Inflammatory macrophage treated with lipopolysaccharide for 4 hours (primary cell): ENCODE measurements around the gene VAV2.
"Not testable (repeated sequence)": the region's sequence is repeated elsewhere in the genome, so short reads cannot be mapped to it uniquely, and the experiment has no call there.

Experiments used
- DNase-seq: peaks from one replicate; pipeline ENCODE4 v3.0.0-alpha.2; 2020

The VAV2 gene

DNA sequence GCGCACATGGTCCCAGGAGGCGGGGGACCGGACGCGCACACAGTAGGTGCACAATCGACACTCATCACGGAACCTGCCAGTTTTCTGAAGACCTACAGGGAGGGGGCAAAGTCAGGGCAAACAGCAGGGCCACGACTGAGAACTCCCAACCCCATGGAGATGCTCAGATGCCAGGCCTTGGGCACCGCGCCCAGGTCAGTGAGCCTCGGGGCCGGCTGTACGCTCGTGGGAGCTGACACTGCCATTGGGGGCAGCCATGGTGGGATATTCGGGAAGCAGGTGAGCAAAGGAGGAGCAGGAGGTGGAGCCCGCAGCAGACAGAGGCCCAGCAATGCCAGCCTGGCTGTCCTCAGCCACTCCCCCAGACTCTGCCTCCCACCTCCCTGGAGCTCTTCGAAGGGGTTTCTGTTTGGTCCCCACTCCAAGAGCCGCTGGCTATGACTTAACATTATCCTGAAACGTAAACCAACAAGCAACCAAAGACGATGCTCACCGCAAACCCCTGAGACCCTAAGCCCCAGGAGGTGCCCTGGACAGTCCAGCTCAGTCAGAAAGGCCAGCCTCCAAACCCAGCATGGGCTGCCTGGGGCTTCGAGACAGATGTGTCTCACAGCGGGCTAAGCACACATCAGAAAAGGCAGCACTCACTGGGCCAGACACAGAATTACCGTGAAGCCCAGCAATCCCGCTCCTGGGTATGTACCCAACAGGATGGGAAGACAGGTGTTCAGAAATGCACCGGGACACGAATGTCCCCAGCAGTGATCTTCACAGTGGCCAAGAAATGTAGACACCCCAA, 78.4 kb downstream of the VAV2 start:
- DNase-seq = no peak

DNA sequence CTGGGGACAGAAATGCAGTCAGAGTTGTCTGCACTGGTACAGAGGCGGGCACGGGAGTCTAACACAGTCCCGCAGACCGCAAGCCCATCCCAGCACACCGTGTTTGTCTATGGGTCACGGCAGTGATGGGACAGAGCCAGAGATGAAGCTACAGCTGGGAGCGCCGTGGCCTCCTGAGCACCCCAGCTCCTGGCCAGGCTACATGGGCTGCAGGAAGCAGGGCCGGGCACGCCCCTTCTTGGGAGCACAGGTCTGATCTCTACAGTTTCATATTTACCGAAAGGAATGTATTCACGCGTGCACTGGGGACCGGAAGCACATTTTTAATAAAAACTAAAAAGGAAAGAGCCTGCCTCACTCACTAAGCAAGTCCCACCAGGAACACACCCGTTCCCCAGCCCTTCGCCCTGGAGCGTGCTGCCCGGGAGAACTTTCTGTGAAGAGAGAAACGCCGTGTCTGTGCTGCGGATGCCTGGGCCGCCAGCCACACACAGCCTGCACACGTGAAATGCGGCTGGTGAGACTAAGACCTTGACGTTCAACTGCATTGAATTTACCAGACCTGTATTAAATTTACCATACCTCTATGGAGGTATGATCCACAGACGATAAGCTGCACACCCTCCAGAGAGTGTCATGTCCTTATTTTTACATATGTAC, 81.1 kb downstream of the VAV2 start:
- no peak for DNase-seq

DNA sequence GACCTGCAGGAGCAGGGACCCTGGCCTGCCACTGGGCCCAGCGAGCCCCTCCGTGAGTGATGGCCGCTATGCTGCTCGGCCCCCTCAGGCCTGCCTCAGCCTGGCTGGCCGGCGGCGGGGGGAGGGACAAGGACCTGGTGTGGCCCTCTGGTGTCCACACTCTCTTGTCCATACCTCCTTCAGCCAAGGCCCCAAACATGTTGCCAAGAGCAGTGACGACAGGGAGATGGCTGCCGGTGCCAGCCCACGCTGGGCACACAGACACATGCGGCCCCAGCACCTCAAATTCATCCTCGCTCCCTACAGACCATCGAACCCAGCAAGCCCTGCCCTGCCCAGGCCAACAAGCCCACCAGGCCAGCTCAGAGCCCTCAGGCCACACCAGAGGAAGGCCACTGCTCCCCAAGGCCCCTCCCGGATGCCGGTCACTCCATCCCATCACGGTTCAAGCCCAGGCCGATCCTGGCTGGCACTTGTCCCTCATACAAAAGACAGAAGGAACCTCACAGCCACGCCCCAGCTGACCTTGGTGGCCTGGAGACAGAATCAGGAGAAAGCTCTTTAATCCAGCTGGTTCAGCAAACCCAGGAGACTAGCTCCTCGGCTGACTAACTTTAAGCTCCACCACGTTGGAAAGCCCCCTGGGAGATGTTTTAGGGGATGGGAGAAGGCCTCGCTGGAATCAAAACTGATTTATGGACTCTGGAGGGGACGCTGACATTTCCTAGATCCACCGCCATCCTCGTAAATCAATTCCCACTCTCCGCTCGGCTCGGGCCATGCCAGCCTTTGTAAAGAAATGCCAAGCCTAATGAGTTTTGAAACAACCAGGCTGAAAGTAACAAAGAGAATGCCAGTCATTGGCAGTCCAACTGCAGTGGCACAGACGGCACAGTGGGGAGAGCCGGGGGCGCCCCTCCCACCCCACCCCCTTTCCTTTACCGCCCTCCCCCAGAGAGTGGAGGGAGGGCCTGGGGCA, 84.9 kb downstream of the VAV2 start:
- no peak for DNase-seq

GRCh38 chr9:133906218-133906617, 85.9 kb downstream of the VAV2 start:
- no peak for DNase-seq

DNA sequence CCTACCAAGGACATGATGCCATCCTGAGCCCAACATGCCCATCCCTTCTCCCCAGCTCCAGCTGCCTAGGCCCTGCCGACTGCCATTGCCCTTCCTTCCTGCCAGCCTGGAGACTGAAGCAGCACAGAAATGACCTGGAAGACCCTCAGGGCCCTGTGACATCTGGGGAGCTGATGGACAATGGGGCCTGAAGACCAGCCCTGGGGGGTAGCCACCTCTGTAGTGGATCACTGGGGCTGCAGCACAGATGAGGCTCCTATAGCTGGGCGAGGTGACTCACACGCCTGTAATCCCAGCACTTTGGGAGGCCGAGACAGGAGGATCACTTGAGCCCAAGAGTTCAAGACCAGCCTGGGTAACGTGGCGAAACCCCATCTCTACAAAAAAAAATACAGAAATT, 86.6 kb downstream of the VAV2 start:
- DNase-seq = no peak

GRCh38 chr9:133904346-133905090, 87.6 kb downstream of the VAV2 start:
- no peak for DNase-seq

GRCh38 chr9:133901184-133901835, 90.8 kb downstream of the VAV2 start:
- no peak for DNase-seq

- DNase-seq = no peak
Measured at GRCh38 chr9:133897675-133898074, 94.4 kb downstream of the VAV2 start.

GRCh38 chr9:133896007-133896406, 96.1 kb downstream of the VAV2 start:
- not testable (repeated sequence) for DNase-seq

DNA sequence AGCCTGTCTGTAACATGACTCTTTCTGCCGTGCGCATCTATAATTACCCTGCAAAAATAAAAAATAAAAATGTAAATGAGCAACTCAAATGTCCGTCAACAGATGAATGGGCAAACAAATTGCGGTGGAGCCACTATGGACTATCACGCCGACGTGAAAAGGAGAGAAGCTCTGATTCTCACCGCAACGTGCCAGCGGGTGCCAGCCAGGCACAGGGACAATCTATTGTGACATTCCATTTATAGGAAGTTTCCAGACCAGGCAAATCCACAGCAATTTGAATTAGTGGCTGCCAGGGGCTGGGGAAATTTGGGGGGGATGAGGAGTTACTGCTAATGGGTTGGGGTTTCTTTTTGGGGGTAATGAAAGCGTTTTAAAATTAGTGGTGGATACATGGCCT, 96.8 kb downstream of the VAV2 start:
- DNase-seq = no peak

DNA sequence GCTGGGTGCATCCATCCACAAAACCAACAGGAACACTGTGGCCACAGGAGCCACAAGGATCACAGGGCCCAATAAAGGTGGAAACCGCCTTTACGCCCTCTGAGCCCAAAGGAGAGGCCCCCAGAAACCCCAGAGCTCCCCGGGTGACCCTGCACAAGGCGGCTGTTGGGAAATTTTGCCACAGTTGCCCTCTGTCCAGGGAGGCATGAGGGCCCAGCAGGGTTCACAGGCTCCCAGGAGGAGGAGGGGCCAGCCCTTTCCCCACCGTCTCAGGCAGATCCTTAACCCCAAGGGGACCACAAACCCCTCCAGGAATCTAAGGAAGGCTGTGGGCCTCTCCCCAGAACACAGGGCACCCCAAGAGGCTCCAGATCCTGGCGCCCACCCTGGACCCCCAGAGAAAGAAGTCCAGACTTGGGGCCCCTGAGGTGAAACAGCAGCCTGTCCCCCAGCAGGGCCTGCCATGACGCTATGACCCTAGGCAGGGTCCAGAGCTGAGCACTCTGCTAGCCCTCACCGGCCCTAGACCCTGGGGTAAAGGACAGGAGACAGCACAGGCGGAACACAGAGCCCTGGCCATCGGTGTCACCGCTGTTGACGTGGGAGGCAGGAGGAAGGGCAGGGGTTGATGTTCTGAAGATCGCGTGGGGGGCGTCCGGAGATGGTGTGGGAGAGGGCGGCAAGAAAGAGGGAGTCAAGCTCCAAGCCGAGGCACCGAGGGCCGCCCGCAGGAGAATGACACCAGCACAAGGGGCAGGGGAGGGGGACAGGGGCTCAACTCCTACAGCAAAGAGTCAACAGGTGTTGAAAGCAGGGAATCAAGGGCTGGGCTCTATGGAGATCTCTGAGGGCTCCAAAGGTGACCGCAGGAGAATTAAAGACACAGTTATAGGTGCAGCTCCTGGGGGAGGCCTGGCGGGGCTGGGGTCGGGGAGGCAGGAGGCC, 97.5 kb downstream of the VAV2 start:
- DNase-seq = no peak

GRCh38 chr9:133893191-133893994, 98.7 kb downstream of the VAV2 start:
- no peak for DNase-seq

DNA sequence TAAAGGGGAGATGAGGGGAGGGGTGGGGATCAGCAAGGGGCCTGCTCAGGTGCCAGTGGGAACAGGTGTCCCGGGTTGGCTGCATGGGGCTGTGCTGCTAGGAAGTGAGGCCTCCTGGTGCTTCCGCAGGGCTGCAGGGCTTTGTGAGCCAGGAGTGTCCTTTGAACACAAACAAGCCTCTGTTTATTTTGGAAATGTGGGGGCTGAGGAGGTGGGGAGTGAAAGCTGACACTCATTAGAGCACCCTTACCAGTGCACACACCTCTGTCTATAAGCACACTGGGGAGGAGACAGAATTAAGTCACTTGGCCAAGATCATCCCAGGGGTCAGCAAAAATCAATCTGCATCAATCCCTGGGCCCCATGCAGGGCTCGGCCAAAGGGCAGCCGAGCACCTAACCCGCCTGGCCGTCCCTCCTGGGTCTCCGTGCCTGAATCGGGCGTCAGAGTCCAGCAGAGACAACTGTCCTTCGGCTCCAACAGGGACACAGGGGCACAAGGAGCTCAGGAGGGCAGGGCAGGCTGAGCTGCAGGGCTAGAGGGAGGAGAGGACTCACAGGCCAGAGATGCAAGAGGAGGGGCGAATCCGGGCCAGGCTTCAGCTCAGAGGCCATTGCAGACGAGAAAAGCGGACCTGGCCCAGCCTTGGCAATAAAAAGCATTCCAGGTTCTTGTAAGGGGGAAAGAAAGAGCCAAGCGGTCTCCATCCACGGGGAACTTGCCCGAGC, 99.8 kb downstream of the VAV2 start:
- no peak for DNase-seq

DNA sequence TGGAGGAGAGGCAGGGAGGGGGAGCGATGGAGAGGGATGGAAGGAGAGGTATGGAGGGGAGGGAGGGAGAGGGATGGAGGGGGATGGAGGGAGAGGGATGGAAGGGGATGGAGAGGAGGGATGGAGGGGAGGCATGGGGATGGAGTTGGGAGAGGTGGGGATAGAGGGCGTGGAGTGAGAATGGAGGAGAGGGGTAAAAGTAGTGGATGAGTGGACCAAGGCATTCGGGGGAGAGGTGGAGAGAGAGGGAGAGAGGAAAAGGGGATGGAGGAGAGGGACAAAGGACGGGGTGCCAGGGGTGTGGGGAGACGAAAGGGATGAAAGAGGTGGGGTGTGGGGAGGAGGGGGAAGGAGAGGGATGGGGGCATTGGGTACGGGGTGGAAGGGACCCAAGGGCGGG, 100.4 kb downstream of the VAV2 start:
- no peak for DNase-seq

- DNase-seq = no peak
Measured at GRCh38 chr9:133890583-133890982, 101.5 kb downstream of the VAV2 start.

- DNase-seq = no peak
Measured at GRCh38 chr9:133889584-133890301, 102.4 kb downstream of the VAV2 start.

GRCh38 chr9:133888809-133889491, 103.2 kb downstream of the VAV2 start:
- DNase-seq = no peak
